SKM-1 (cell line): ENCODE measurements around the gene DPEP2.
"Not testable (repeated sequence)": the region's sequence is repeated elsewhere in the genome, so short reads cannot be mapped to it uniquely, and the experiment has no call there.

Experiments
- DNase-seq: peaks from one replicate; lab custom pipeline; 2025; ENCODE audit not compliant: unreplicated experiment; lab: John Stamatoyannopoulos, UW

DPEP2 gene

DNA sequence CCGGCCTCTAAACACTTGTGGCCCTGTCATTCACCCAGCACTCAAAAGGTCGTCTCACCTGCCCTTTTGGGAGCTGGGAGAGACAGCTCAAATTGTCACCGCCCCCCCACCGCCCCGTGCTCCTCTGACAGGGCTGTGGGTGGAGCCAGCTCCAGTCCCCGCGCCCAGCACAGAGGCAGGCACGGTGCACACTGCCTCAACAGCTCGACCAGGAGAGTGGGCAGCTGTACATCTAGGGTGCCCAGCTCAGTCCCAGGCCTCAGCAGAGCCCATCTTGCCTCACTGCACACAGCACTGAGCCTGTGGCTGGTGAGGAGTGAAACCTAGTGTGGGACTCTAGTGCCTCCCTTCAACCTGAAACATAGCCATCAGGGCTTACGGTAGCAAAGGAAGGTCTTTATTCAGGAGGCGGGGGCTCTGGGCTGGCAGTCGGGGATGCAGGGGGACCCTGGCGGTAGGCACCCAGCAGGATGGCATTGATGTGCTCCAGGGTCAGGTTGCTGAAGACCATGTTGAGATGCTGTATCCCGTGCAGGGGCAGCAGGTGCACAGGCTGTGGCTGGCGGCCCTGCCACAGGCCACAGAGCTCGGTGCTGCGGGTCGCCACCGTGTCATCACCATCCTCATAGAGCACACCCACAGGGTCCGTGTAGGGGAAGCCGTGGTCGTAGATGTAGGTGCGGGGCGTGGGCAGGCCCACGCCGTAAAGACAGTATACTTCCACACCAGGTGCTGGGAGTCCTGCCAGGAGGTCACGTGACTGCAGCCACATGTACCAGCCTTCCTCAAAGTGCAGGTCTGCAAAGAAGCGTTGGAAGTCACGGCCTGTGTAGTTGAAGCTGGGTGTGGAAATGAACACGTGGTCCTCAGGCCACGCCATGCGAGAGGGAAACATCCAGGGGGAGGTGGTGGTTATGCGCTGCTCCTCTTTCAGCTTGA is 59.5 kb downstream of the DPEP2 start:
- no peak for DNase-seq

DNA sequence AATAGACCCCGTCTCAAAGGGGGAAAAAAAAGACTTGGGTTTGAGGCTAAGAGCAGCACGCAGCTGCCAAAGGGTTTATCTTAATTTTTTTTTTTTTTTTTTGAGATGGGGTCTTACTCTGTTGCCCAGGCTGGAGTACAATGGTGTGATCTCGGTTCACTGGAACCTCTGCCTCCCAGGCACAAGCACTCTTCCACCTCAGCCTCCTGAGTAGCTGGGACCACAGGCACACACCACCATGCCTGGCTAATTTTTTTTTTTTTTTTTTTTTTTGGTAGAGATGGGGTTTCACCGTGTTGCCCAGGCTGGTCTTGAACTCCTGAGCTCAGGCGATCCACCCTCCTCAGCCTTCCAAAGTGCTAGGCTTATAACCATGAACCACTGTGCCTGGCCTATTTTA is 61.6 kb downstream of the DPEP2 start:
- not testable (repeated sequence) for DNase-seq
